Stimulated activated CD8-positive, alpha-beta memory T cell treated with anti-CD3 and anti-CD28 coated beads, Interleukin-2, amount 100 ng/mL, for 1 hour (primary cell): ENCODE data around the gene ARHGEF4.
"Not testable (repeated sequence)": the region's sequence is repeated elsewhere in the genome, so short reads cannot be mapped to it uniquely, and the experiment has no call there.

Experiments used
- DNase-seq, 2 donors: peaks; one replicate each; pipeline ENCODE4 v3.0.0-alpha.2; 2020; ENCODE audit warnings: low read depth in 2 of 2

ARHGEF4 gene

DNA sequence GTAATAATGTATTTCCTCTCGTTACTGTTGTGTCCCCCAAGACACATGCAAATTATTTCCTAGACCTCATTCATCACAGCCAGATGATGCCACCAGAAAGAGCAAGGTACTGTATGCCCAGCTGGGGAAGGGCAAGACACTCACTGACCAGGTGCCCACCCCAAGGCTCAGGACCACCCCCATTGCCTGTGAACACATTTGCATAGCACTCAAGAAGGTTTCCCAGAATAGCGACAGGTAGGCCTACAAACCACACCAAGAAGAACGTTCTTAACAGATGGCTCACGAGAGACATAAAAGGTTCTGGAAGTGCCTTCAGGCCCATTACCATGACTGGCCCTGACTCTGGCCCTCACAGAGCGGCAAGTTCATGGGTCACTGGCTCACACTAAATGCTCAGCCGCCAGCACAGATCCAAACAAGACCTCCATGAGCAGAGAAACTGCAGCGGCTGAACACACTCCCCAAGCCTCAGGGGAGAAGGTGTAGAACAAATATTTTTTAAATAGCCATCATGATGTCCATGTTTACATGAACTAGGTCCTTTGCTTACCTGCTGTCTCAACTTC lies 212.5 kb downstream of the ARHGEF4 start:
- DNase-seq: no peak

DNA sequence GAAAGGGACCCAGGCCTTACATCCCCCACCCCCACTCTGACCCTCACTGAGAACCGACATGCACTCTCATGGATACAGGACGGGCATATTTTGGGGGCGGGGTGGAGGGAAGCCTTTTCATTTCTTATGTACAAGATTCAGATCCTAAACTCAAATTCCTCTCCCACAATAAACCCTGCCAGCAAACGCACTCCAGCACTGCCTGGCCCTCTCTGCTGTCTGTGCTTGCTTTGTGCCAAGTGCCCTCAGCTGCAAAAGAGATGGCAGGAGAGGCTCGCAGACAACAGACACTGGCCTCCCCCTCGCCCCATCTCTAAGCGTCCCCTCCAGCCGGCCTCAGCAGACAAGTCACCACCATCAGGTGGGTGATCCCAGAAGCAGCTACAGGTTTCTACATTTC lies 214.2 kb downstream of the ARHGEF4 start:
- no peak for DNase-seq

DNA sequence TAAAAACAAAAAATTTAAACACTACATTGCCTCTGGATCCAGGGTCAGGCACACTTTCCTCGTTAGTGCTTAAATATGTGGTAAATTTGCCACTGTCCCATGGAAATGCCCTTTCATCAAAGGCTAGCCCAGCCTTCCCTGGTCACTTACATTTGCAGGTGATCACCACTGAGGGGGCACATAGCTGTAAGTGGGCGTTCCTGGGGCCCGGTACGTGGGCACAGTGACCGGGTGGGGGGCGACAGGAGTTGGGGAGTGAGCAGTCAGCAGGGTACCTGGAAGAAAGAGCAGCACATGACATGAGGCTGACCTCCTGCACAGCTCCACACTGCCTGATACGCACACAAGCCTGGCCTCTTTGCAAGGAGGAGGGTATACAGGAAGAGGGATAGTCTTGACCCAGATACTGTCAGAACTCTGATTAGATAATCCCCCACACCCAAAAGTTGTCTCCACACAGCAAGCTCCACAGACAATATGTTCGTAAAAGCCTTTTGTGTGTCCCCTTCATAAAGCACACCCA lies 216.1 kb downstream of the ARHGEF4 start:
- DNase-seq: no peak

DNA sequence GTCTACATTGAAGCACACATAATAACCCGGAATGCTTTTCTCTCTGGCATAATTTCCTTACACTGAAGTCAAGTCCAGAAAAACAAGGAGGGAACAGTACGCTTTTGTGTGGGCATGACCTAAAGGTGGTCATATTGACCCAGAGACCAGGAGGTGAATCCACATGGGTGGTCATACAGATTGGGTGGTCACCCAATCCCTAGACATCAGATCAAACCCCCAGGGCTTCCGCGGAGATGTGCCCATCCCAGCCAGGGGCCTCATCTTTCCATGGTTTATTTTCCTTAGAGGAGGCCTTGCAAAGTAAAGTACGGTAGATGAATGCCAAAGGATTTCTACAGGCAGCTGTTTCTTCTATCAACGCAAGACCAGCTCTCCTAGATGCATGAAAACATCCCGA lies 217.8 kb downstream of the ARHGEF4 start:
- no peak for DNase-seq

DNA sequence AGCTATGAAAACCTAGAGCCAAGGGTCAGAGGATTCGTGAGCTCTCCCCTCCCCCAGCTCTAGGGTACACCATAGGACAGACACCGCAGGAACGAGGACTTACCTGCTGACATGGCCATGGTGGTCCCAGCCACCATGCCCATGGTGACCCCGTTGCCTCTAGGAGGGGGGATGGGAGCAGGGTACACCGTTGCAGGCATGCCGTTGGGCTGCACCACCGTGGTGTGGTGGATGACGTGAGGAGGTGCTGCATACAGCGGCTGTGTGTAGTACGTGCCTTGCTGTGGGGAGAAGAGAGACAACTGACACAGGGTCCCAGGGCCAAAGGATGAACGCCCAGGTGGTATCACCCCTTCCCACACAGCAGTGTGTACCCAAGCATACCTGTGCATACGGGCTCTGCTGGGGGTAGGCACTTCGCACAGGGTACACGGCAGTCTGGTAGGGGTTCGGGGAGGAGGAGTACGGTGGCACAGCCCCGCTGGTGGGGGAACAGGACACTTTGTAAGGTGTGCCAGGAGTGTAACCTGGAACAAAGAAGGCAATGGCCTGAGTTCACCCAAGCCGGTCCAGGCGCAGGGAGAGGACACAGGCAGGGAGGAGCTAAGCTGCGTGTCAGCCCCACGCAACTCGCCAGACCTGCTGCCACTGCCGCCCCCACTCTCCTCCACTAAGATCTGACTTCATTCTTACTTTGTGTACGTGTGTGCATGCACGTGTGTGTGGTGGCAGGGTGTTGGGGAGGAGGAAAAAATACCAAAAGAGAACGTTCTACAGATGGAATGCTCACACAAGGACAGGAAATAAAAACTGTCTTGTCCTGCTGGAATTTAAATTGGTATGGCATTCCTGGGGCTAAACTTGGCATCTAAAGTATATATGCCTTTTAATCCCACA lies 218.7 kb downstream of the ARHGEF4 start:
- DNase-seq: no peak

DNA sequence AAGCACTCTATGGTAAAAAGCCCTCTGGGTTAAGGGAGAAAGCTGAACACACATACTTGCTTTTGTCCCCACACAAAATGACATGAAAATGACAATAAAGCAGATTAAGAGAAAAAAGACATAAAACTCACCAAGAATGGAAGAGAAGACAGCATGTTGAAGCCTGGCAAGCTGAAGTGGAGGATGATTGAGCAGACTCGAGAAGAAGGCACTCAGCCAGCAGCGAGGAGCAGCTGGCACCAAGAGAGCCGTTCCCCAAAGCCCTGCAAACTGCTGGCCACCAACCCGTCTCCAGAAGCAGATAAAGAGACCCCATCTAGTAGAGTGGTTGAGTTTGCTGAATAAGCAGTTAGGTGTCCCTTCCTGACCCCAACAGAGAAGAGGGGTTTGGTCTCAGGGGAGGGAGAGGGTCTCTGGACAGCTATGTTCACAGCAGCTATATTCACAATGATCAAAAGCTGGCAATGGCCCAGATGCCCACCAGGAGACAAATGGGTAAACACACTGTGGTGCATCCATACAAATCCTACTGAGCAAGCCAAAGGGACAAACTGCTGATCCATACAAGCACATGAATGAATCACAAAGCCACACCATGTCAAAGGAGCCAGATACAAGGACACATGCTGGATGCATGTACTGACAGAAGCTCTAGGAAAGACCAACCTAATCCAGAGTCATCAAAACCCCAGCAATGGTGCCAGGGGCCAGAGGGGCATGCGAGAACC lies 219.7 kb downstream of the ARHGEF4 start:
- no peak for DNase-seq

DNA sequence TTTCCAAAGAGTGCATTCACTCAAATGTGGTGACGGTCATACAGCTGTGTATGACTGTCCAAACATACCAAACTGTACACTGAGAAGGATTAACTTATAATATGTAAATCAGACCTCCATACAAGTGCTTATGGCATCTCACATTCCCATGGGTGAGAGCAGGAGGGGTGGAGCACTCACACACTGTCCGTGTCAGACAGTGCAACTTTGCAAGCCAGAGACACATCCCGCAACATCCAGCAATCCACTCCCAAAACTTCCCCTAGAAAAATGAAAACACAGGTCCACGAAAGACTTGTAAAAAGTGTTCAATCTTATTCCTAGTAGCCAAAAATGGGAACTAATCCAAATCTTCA lies 220.2 kb downstream of the ARHGEF4 start:
- DNase-seq: no peak

DNA sequence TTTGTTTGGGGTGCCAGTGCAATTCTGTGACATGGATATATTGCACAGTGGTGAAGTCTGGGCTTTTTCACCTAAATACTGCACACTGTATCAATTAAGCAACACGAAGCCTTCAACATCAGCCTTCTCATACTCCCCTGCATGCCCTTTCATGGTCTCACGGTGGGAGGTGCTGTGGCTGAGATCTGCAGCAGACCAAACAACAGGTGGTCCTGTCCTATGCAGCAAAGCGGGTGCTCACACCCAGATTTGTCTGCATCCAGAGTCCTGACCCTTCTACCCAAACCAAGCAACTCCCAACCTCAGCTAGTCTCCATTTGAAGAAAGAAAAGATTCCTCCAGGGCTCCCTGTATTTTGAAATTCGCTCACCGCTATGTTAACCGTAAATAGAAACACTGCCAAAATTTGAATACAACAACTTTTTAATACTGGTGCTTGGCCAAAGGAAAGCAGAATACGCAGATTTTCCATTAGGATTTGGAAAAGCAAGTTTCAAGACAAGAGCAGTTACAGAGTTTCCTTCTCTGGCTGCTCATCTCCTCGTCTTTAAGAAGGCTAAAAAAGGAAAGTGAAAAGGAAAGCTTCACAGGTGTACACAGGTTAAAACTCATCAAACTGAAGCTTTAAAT lies 221.6 kb downstream of the ARHGEF4 start:
- no peak for DNase-seq

DNA sequence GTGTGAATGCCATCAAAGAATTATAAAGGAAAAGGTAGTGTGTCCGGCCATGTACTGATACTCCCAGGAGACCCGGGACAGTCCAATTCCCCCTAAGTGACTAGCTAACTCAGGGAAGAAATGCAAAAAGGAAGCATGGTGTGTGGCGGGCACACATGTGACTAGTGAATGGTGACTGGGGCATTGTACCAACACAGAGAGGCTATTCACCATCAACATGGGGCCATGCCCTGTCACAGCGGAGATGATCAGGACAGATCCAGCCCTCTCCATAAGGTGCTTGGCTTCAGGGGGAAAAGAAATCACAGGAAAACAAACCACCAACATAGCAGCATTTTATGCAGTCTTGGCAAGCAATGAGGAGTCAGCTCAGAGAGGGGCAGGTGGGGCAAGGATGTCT lies 222.2 kb downstream of the ARHGEF4 start:
- no peak for DNase-seq

DNA sequence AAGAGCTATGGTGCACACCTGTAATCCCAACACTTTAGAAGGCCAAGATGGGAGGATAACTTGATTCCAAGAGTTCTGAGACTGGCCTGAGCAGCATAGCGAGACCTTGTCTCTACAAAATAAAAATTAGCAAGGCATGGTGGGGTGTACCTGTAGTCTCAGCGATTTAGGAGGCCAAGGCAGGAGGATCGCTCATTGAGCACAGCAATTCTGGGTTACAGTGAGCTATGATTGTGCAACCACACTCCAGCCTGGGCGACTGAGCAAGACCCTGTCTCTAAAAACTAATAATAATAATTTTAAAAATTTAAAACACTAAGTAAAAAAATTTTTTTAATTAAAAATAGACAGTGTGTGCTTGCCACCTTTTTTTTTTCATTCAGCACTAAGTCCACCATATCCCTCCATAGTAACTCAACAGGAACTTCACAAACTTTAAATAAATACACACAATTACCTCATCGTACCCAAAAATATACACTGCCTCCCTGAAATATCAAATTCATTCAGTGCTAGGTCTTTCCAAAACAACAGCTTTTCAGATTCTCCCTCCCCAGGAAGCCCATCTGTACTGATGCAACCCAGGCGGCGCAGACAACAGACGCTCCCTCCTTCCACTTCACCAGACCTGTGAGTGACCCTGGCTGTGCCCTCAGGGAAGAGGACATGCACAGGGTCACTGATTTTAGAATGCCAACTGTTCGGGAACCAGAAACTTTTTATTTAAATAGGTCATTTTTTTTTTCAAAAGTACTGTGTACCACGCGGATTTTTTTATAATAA lies 227.0 kb downstream of the ARHGEF4 start:
- no peak for DNase-seq

DNA sequence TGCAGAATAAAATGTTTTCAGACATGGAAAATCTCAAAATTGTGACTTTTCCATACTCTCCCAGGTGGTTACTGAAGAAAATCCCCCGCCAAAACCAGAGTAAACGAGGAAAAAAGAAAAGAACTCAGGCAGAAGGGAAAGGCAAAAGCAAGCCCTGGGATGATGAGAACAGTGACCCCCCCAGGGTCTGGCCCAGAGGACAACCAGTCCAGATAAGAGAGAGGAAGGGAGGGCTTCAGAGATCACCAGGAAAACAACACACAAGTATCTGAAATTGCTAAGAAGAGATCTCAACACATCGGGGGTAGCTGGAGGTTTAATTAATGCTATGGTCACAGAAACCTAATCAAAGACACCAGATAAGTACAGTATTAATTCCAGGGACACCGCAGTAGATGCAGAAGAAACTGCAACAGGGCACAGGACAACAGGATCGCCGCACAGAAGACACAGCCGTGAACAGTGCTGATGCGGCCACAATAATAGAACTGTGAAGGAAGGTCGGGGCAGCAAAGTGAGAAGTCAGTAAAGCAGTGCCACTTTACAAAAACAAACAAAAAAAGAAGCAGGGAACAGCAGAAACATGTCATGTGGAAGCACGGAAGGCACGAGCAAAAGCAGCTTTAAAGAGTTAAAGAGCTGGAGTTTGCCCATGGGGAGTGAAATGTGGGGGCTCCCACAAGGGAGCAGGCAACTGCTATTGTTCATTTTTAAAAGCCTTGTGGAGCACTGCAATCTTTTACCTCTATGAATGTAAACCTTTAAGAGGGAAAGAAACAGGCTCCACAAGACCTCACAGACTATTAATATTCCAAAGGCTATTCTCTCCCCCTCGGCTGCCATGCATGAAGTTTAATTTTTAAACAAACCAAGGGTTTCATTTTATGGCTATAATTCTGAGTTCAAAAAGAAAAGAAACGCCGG lies 228.1 kb downstream of the ARHGEF4 start:
- DNase-seq: no peak

DNA sequence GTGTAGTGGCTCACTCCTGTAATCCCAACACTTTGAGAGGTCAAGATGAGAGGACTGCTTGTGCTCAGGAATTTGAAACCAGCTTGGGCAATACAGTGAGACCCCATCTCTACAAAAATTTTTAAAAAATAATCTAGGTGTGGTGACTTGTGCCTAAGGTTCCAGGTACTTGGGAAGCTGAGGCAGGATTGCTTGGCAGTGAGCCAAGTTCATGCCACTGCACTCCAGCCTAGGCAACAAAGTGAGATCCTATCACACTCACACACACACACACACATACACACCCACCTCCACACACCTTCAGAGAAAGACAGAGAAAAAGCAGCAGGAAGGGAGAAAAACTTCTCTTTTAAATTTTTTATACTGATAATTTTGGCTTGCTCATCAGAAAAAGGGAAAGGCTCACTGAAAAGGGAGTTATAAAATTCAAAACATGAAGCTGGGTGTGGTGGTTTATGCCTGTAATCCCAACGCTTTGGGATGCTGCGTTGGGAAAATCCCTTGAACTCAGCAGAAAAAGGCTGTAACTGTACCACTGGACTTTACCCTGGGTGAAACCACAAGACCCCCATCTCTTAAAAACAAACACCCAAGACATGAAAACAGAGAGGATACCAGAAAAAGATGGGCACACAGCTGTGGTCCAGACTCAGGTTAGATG lies 230.9 kb downstream of the ARHGEF4 start:
- DNase-seq: no peak

DNA sequence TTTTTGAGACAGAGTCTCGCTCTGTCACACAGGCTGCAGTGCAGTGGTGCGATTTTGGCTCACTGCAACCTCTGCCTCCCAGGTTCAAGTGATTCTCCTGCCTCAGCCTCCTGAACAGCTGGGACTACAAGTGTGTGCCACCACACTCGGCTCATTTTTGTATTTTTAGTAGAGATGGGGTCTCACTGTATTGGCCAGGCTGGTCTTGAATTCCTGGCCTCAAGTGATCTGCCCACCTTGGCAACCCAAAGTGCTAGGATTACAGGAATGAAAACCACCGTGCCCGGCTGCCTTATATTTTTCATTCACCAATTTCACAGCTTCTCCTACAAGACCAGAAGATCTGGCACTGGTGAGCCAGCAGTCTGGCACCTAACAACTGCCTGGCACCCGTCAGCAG lies 231.5 kb downstream of the ARHGEF4 start:
- not testable (repeated sequence) for DNase-seq

DNA sequence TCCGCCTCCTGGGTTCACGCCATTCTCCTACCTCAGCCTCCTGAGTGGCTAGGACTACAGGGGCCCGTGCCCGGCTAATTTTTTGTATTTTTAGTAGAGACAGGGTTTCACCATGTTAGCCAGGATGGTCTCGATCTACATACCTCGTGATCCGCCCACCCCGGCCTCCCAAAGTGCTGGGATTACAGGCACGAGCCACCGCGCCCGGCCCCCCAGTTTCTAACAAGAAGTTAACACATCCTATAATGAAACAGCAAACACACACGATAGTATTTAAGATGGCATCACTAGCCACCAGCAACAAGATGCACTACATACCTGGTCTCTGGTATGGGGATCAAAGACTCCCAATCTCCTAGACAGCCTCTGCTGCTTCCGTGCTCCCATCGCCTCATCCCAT lies 238.9 kb downstream of the ARHGEF4 start:
- DNase-seq: not testable (repeated sequence)

DNA sequence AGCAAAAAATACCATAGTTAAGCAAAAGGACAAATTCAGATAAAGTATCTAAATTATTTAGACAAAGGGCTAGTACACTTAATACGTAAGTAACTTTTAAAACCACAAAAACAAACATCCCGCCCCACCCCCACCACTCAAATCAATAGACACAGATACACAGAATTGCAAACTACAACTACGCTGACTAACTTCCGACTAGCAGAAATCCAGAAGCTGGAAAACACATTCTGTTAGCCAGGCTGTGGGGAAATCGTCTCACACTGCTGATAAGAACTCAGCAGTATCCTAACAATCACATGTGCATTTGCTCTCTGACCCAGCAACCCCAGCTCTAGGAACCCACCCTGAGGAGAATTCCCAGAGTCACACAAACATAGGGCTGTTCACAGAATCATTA lies 240.0 kb downstream of the ARHGEF4 start:
- no peak for DNase-seq

DNA sequence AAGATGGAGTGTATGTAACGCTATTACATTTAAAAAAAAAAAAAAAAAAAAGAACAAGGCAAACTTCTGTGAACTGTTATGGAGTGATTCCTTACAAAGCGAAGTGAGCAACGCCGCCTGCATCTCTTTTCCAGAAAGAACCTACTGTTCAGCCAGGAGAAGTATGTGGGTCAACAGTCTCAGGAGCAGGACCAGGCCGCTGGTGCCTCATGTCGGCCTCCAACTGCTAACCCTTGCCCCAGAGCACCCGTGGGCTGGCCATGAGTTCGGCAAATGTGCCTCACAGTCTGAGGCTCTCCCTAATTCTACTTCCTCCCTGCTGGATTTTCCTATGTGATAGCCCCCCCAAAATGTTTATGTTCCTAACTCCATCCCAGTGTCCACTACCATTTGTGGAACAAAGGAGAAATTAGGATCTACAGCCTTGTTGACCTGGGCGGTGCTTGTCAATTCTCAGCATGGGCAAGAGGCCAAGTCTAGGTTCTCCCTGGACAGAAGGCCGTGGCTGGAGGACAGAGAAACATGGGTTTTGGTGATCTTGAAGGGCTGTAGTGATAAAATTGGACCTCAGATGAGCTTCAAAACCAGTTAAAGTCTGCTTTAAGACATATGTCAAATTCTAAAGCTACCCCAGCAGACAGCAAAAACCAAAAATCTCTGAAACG lies 240.6 kb downstream of the ARHGEF4 start:
- DNase-seq: no peak

DNA sequence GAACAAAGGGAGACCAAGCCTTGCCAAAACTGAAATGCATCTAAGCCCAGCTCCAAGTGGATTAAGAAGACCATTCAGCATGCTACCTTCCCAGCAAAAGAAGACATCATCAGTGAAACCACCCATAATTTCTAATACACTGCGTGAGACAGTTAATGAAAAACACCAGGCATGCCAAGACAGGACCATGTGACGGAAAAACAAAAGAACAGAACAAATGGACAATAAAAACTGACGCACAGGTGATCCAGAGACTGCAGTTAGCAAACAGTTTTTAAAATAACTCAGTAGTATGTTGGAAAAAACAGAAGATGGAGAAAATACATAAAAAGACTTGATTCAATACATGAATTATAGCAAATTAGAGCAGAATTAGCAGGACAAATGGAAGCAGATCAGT lies 241.3 kb downstream of the ARHGEF4 start:
- DNase-seq: no peak

DNA sequence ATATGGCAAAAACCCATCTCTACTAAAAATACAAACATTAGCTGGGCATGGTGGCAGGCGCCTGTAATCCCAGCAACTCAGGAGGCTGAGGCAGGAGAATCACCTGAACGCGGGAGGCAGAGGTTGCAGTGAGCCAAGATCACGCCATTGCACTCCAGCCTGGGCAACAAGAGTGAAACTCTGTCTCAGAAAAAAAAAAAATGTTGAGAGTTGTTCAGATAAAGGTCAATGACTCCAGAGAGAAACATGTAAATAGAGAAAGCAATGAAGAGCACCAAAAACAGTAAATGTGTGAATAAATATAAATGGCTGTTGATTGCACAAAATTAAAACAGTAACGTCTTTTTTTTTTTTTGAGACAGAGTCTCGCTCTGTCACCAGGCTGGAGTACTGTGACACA lies 243.2 kb downstream of the ARHGEF4 start:
- DNase-seq: not testable (repeated sequence)

DNA sequence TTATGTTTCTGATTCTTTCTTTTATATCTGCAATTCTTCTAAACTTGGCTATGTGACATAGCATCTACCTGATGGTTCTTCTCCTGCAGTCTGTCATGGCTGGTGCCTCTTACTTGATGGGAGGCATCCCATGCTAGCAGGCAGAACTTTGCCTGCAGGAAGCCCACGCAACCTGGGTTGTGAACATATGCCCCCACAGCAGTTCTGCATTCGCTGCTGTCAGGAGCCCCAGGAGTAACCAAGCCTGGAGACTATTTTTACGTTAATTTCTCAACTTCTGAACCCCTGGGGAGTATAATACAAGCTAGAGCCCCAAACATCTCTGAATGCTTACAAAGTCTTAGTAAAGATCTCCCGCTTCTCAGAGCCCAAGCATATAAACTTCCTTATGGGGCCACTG lies 244.5 kb downstream of the ARHGEF4 start:
- DNase-seq: no peak
